Muscle of back (tissue), 11 donors: ENCODE measurements around the gene PDIA2. TPM values are rescaled to one million over a fixed set of nuclear protein-coding genes. Genes with fewer than 3 reads are reported as not detected.
A peak's percentile ranks its signal among the peaks of the same experiment; 100 is the strongest.
"Not testable (repeated sequence)": the region's sequence is repeated elsewhere in the genome, so short reads cannot be mapped to it uniquely, and the experiment has no call there.

ENCODE experiments used
- DNase-seq, 3 donors: peaks; one replicate each; pipeline versions ENCODE4 v3.0.0 to v3.0.0-alpha.2; 2013
- polyA plus RNA-seq, 10 donors: library from polyadenylated mRNA; unstranded; fragments of 120-200 nt; gene quantifications; one replicate each; pipeline ENCODE4 v1.2.1, GENCODE V29; 2013; ENCODE audit not compliant: insufficient read length in 10 of 10

Gene PDIA2
- polyA plus RNA-seq, 10 donors, result 0.15 to 3.0 (median 0.51) TPM

GRCh38 chr16:330741-331140 lies 47.8 kb downstream of the PDIA2 start:
- no peak for DNase-seq

DNA sequence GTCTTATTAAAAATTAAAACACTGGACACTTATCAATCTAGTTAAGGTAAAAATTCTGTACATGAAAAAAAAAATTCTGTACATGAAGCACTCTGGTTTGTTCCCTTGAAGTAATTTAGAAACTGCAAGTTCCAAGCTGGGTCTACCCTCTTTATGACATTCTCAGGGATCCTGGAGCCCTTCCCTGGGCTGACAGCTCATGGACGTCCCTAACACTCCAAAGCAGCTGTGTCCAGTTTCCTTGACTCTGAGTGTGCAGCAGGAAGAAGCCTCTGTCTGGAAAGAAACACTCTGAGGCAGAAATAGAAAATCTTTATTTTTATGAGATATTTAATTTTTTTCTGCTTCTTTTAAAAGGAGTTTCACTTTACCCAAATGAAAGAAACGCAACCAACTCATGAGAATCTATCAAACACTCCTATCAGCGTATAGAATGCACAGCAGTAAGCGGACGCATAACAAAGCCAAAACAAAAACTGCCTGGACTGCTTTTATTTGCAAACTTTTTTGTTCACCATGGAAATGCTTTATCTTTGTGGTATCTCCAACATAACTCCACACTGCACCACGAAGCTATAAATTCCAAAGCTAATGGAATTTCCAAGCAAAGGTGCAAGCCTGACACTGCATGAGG lies 48.3 kb downstream of the PDIA2 start:
- DNase-seq, result peak; percentile 28 to 73 (median 48)

- DNase-seq, result no peak
Measured at GRCh38 chr16:333406-334094, 50.6 kb downstream of the PDIA2 start.

- DNase-seq, result not testable (repeated sequence)
Measured at GRCh38 chr16:334164-334832, 51.3 kb downstream of the PDIA2 start.

DNA sequence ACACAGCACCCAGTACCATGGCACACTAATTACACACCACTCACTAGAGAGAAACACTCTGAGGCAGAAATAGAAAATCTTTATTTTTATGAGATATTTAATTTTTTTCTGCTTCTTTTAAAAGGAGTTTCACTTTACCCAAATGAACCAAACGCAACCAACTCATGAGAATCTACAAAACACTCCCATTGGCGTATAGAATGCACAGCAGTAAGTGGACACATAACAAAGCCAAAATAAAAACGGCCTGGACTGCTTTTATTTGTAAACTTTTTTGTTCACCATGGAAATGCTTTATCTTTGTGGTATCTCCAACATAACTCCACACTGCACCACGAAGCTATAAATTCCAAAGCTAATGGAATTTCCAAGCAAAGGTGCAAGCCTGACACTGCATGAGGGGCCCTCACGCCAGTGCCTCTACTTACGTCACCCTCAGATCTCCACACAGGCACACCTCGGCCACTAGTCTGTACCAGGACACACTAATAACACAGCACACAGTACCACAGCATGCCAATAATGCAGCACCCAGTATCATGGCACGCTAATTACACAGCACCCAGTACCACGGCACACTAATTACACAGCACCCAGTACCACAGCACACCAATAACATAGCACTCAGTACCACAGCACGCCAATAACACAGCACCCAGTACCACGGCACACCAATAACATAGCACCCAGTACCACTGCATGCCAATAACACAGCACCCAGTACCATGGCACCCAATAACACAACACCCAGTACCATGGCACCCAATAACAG lies 52.1 kb downstream of the PDIA2 start:
- not testable (repeated sequence) for DNase-seq

- DNase-seq, result no peak
Measured at GRCh38 chr16:336269-336668, 53.3 kb downstream of the PDIA2 start.

Other genes starting within 250 kb of the PDIA2 start
- 1 to 10 TPM; 5.5 to 9.4 (median 7.8) TPM for gene POLR3K, start 229.6 kb upstream of the PDIA2 start, polyA plus RNA-seq
- gene SNRNP25, start 229.3 kb upstream of the PDIA2 start, polyA plus RNA-seq, result 10 to 100 TPM; 20.6 to 31.2 (median 27.0) TPM
- gene RHBDF1, start 210.5 kb upstream of the PDIA2 start, polyA plus RNA-seq, result 10 to 100 TPM; 34.0 to 60.6 (median 44.9) TPM
- gene MPG, start 204.9 kb upstream of the PDIA2 start, polyA plus RNA-seq, result 10 to 100 TPM; 18.5 to 35.3 (median 24.2) TPM
- gene NPRL3, start 144.5 kb upstream of the PDIA2 start, polyA plus RNA-seq, result 10 to 100 TPM; 23.9 to 31.1 (median 25.7) TPM
- 10 to 100 TPM in 2 of 10 donors, 1 to 10 TPM in 7, under 1 TPM in 1; 0.99 to 15.3 (median 5.7) TPM for gene HBZ, start 130.5 kb upstream of the PDIA2 start, polyA plus RNA-seq
- 10 to 100 TPM in 6 of 10 donors, 1 to 10 TPM in 4; 2.6 to 40.3 (median 11.9) TPM for gene HBM, start 117.2 kb upstream of the PDIA2 start, polyA plus RNA-seq
- over 10,000 TPM in 3 of 10 donors, 1,000 to 10,000 TPM in 7; 1,262 to 19,401 (median 4,862) TPM for gene HBA2, start 110.3 kb upstream of the PDIA2 start, polyA plus RNA-seq
- over 10,000 TPM in 1 of 10 donors, 1,000 to 10,000 TPM in 8, 100 to 1,000 TPM in 1; 989 to 14,859 (median 2,589) TPM for gene HBA1, start 106.5 kb upstream of the PDIA2 start, polyA plus RNA-seq
- 1 to 10 TPM in 7 of 10 donors, under 1 TPM in 2, not detected in 1; 0.61 to 7.0 (median 1.8) TPM for gene HBQ1, start 102.7 kb upstream of the PDIA2 start, polyA plus RNA-seq
- 10 to 100 TPM; 51.7 to 94.1 (median 67.2) TPM for gene LUC7L, start 53.7 kb upstream of the PDIA2 start, polyA plus RNA-seq
- 10 to 100 TPM; 30.2 to 44.4 (median 37.7) TPM for gene FAM234A, start 48.3 kb upstream of the PDIA2 start, polyA plus RNA-seq
- gene RGS11, start 7.2 kb upstream of the PDIA2 start, polyA plus RNA-seq, result 1 to 10 TPM in 7 of 10 donors, under 1 TPM in 3; 0.64 to 2.7 (median 1.8) TPM
- gene ARHGDIG, start 2.6 kb upstream of the PDIA2 start, polyA plus RNA-seq, result 1 to 10 TPM in 7 of 10 donors, under 1 TPM in 3; 0.40 to 1.7 (median 1.2) TPM
- gene AXIN1, start 69.6 kb downstream of the PDIA2 start, polyA plus RNA-seq, result 10 to 100 TPM in 6 of 10 donors, 1 to 10 TPM in 4; 8.6 to 15.7 (median 11.5) TPM
- gene MRPL28, start 87.4 kb downstream of the PDIA2 start, polyA plus RNA-seq, result 10 to 100 TPM; 31.8 to 49.2 (median 35.6) TPM
- 10 to 100 TPM; 22.0 to 30.2 (median 24.0) TPM for gene PGAP6, start 98.8 kb downstream of the PDIA2 start, polyA plus RNA-seq
- gene NME4, start 114.0 kb downstream of the PDIA2 start, polyA plus RNA-seq, result 100 to 1,000 TPM in 1 of 10 donors, 10 to 100 TPM in 9; 63.6 to 121 (median 73.5) TPM
- gene DECR2, start 118.7 kb downstream of the PDIA2 start, polyA plus RNA-seq, result 10 to 100 TPM in 6 of 10 donors, 1 to 10 TPM in 4; 6.2 to 17.1 (median 10.6) TPM
- gene RAB11FIP3, start 142.5 kb downstream of the PDIA2 start, polyA plus RNA-seq, result 10 to 100 TPM; 20.3 to 33.9 (median 28.5) TPM
- 10 to 100 TPM; 14.3 to 30.0 (median 24.0) TPM for gene CAPN15, start 244.5 kb downstream of the PDIA2 start, polyA plus RNA-seq